ENCODE data around the gene TOMM7.
"Not testable (repeated sequence)": the region's sequence is repeated elsewhere in the genome, so short reads cannot be mapped to it uniquely, and the experiment has no call there.

Gene TOMM7

DNA sequence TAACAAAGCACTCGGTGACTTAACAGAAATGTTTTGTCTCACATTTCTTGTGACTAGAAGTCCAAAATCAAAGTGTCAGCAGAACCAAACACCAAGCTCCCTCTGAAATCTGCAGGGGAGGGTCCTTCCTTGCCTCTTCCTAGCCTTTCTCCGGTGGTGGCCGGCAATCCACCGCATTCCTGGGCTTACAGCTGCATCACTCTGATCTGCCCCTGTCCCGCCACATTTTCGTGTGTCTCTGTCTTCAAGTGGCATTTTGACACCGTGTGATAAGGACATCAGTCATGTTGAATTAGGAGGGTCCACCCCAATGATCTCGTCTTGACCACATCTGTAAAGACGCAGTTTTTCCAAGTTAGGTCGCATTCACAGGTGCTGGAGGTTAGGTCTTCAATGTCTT is 30.5 kb upstream of the TOMM7 start:
- no peak for DNase-seq

DNA sequence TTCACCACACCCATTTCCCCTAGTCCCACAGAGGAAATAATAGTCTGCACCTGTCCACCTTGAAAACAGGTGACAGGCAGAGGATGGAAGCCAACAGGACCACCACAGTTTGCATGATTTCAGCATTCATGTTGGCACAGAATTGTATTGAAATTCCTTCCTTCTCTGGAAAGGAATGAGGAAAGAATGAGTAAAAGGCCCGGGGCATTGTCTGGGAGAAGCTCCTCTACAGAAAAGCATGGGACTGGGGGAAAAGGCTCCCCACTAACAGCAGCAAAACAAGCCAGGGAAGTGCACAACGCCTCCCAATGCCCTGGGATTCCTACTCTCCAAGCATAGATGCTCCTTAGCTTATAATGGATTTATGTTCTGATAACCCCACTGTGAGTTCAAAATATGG is 28.5 kb upstream of the TOMM7 start:
- DNase-seq, result no peak

DNA sequence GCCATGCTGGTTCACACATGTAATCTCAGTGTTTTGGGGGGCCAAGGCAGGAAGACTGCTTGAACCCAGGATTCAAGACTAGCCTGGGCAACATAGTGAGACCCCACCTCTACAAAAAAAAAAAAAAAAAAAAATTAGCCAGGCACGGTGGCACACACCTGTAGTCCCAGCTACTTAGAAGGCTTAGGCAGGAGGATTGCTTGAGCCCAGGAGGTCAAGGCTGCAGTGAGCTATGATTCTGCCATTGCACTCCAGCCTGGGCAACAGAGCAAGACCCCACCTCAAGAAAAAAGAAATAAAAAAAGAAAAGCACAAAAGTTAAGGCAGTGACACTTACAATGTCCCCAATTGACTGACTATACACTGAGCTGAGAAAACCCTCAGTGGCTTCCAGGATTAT is 27.7 kb upstream of the TOMM7 start:
- not testable (repeated sequence) for DNase-seq

DNA sequence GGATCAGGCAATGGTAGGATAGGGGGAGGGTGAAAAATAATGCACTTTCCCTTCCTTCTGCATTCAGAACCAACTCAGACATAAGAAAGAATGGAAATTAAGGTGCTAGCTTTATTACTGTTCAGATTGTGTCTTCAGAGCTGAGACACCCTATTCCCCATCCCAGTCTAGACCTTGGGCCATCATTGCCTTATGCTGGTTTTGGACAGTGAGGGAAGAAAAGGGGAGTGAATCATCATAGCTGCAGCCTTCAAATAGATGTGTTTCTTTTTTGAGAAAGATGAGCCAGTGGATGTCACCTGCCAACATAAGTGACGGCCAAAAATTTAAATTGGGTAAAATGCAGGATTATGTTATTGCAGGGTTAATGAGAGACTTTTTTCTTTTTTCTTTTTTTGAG is 27.0 kb upstream of the TOMM7 start:
- DNase-seq, result no peak

DNA sequence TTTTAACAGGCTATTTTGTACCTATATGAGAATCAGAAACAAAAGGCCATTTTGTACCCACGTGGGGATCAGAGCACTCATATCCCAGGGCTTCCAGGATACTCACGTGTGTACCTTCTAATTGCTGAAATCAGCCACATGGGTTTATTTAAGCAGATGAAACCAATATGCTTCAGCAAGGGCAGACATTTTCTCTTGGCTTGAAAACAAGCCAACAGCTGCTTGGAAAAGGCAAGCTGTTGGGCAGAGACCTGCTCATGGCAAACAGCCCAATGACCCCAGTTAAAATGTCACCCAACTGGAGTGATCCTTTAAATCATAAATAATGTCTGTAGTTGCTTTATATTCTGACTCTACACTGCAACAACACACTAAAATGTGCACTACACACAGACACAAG is 26.5 kb upstream of the TOMM7 start:
- DNase-seq, result no peak

DNA sequence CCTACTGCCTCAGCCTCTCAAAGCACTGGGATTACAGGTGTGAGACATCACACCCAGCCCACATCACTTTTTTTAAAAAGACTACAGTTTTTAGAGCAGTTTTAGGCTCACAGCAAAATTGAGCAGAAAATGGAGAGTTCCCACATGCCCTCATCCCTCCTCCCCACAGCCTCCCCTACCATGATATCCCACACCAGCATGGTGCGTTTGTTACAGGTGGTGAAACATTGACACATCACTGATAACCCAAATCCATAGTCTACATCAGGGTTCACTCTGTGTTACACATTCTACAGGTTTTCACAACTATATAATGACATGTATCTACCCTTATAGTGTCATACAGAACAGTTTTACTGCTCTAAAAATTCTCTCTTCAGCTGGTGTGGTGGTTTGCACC is 24.3 kb upstream of the TOMM7 start:
- no peak for DNase-seq

DNA sequence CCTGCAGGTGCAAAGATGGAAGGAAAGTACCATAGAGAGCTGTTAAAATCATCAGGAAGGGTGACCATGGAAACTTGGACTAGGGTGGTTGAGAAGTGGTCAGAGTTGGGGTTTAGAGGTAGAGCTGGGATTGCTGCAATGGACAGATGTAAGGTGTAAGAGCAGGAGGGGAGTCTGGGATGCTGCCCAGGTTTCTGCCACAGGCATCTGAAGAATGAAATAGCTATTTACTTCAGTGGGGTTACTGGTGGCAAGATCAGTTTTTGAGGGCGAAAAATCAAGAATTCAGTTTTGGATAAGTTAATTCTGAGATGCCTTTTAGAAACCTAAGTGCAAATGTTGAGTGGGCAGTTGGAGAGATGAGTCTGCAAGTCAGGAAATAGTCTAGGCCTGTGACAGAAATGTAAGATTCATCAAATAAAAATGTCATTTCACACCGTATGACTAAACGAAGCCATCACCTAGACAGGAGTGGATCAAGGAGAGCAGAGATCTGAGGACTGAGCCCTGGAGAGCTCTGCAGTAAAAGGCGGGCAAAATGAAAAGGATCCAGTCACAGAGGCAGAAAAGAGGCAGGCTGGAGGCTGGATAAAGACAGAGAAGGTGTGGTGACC is 22.7 kb upstream of the TOMM7 start:
- no peak for DNase-seq

DNA sequence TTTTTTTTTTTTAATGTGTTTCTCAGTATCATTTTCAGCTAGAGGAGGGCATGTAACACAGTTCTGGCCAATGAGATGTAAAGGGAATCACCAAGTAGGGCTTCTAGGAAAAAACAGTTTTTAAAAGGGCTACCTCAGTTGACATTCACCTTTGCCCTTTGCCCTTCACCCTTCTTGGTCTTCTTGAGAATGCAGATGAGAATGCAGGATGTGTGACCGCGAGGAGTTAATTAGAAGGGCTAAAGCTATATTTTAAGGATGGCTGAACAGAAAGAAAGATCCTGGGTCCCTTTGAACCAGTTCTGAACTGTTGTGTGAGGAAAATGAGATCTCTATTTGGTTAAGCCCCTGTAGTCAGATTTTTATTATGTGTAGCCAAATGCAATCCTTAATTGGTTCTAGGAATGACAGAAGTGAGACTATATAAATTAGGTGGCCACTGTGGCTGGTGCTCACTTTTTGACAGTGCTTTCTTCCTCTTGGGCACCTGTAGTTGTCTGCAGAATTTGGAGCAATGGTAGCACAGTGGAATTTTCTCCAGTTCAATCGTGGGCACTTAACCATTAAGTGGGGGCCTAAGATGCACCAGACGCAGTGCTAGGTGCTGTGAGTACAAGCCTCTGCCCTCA is 21.1 kb upstream of the TOMM7 start:
- DNase-seq, result no peak

DNA sequence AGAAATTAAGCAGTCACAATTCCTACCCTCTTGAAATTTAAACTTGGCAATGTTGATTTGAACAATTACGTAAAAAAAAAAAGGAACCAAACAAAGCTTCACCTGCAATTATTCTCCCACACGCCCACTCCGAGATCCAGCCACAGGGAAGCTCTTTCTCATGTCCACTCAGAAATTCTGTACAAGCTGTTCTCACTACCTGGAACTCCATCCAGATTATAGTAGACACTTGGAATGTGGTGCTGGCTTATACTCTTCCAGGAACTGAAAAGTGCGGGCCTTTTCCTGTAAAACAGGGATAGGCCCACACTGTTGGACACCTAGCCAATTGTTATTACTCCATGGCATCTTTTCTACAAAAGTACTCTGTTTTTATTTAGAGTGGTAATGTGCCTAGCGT is 20.3 kb upstream of the TOMM7 start:
- DNase-seq, result no peak

DNA sequence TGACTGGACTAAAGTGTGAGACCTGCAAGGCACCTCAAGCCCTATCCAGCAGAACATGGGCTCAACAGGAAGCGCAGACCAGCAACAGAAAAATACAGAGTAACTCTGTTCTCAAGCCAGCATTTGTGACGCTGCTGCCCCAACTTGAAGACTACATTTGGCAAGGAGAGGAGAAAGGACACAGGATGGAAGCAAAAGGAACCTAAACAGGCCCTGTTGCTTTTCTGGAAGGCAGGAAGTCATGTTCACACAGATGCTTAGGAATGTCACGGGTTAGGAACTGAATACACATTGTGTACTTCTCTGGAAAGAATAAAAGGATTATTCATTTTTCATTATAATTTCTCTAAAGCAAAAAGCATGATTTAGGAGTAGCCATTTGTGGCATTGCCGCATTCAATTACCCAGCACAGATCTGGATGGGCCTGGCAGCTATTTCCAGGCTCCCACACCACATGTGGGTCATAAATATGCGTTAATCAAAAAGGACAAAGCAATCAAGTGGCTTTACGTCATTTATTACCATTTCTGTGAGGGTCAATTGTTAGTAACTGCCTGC is 19.8 kb upstream of the TOMM7 start:
- DNase-seq, result no peak

DNA sequence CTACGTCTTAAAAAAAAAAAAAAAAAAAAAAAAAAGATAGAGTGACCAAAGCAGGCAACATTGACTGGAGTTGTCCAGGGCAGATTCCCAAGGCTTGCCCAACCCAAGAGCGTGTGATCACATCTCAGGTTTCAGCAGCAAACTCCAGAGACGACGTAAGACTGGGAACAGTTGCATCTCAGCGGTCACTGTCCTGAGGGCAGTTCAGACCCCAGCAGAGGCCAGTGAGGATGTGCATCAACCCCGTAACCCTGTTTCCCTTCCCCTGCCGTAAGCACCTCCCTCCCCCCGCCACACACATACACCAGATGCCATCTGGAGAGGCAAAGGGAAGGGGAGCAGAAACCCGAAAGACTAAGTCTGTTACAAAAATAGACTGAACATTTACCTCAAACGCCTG is 19.3 kb upstream of the TOMM7 start:
- no peak for DNase-seq

DNA sequence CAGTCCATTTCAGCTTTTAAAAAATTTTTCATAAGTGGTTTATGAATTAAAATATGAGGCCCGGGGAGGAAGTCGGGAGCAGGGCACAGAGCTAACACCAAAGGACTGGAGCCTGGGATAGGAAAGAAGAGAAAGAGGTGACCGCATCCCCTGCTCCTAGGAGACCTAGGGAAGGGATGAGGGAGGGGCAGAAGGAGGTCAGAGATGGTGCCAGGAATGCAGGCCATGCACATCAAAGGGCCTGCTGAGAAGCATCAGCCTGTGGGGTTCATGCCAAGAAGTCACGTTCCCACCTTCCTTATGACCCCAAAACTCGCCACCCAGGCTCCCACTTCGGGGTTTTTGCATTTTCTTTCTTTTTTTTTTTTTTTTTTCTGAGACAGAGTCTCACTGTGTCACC is 14.7 kb upstream of the TOMM7 start:
- no peak for DNase-seq

DNA sequence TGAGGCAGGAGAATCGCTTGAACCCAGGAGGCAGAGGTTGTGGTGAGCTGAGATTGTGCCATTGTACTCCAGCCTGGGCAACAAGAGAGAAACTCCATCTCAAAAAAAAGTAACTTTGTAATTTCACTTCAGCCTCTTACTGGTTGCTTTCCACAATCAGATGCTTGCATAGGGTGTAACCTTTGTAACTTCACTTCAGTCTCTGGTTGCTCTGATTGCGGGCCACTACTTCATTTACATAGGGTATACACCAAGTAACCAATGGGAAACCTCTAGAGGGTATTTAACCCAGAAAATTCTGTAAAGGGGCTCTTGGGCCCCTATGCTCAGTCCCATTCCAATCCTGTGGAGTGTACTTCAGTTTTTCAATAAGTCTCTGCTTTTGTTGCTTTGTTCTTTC is 13.9 kb upstream of the TOMM7 start:
- DNase-seq, result not testable (repeated sequence)

DNA sequence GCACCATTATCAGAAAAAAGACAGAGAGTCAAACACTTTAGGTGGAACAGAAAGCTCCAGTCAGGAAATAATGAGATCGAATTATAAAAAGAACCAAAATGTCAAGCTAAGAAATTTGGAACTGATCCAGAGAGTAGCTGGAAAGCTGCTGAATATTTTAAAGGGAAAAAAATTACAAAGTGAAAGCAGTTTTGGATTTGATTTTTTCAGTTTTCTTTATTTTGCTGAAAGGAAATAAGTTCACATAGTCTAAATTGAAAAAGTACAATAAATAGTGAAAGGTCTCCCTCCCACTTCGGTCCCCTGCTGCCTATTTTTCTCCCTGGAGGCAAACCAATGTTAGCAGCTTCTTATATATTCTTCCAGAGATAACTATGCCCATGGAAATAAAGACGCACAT is 11.3 kb upstream of the TOMM7 start:
- no peak for DNase-seq

DNA sequence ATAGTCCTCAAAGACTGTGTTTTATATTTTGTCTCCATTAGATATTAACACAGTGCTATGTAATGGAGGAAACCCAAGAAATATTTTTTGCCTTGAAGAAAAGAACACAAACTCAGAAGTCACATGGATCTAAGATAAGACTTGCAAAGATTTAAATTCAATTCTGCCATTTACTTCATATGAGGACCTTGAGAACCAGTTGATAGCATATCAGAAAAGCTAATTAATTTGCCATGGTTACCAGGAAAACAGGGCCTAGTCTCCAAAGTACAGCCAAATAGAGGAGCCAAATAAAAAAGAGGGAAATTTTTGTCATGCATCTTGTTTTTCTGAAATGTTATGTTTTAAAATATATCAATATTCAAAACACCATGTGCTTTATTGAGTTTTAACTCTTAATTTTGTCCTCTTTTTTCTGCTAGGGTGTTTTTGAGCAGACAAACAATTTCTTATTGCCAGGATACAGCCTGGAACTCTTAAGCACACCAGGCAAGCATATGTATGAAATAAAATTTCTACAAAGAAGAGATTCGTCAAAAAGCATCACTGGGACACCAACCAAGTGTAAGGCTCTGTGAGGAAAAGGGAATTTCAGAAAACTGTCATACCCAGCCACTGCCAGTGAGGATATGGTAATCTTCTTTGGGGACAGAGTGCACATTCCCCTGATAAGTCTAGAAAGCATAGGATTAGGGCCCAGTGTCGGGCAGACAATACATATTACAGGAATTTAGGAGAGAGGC is 10.6 kb upstream of the TOMM7 start:
- DNase-seq, result no peak

DNA sequence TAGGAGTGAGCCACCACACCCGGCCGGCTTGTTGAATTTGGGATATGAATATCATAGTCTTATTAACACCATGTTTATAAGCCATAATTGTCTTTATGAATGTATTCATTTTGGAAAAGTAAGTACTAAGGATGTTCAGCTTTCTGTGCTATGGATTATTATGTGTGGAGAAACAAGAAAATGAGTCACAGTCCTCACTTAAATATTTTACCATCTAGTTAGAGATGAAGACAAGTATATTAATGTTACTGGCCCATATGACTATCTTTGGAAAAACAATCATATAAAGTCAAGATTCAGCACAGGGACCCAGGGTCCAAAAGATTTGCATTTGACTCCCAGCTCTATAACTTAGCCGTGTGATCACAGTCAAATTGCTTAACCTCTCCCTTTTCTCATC is 9.8 kb upstream of the TOMM7 start:
- DNase-seq, result no peak

DNA sequence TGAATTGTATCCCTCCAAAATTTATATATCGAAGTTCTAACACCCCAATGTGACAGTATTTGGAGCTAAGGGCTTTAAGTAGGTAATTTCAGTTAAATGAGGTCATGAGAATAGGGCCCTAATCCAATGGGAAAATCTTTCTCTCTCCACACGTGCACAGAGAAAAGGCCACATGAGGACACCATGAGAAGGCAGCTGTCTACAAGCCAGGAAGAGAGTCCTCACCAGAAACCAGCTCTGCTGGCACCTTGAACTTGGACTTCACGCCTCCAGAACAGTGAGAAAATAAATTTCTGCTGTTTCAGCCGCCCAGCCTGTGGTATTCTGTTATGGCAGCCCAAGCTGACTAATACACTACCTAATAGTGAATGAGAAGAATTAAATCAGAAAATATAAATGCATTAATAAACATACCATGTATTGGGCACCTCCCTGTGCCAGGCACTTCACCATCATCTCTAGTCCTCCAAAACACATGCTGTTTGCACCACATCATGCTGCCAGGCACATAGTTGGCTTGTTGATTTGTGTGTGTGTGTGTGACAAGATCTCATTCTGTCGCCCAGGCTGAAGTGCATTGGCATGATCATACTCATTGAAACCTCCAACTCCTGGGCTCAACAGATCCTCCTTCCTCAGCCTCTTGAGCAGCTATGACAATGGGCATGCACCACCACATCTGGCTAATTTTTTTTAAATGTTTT is 9.1 kb upstream of the TOMM7 start:
- no peak for DNase-seq

DNA sequence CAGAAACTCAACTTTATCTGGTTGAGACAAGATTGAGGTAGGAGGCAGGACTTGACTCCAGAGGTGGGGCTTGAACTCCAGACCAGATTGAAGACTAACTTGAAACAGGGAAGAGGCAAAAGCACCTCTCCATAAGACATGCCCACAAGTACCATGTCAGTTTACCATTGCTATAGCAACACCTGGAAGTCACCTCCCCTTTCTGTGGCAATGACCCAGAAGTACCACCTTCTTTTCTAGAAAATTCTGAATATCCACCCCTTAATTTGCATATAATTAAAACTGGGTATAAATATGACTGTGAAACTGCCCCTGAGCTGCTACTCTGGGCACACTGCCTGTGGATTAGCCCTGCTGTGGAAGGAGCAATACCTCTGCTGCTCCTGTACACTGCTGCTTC is 4.9 kb upstream of the TOMM7 start:
- no peak for DNase-seq

DNA sequence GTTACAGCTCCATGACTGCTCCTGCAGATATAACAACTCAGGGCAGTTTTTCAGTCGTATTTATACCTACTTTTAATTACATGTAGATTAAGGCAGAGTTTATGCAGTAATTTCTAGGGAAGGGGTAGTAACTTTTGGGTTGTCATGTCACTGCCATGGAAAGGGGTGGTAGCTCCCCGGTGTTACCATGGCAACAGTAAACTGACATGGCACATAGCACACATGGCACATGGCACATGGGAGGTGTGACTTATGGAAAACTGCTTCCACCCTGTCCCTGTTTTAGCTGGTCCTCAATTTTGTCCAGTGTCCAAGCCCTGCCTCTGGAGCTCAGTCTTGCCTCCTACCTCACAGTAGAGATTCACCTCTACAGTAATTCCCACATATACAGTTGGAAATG is 3.9 kb upstream of the TOMM7 start:
- no peak for DNase-seq

DNA sequence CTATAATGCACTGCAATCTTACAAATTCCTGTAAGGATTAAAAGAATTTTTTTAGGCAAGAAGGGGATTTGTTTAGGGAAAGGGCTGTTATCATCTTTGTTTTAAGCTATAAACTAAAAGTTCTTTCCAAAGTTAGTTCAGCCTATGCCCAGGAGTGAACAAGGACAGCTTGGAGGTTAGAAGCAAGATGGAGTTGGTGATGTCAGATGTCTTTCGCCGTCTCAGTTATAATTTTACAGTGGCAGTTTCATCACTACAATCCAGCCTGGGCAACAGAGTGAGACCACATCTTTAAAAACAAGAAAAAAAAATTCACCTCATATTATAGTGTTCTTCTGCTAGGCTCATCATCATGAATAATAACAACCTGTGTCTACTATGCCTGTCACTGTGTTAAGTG is 2.1 kb upstream of the TOMM7 start:
- DNase-seq, result no peak

DNA sequence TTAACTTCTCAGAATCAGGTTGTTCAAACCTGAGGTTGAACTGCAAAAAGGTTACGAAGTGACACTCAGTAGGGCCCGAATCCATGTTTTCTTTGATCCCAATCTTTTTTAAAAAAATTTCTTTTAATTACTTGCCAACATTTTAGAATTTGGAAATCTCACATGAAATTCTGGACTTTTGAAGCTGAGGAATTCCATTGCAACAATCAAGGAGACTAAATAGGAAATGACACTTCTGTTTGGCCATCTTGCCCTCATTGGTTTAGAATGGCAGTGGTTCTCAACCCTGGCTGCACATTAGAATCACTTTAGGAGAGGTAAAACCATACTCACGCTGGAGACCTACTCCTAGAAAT is 471 bp upstream of the TOMM7 start:
- DNase-seq, result no peak

DNA sequence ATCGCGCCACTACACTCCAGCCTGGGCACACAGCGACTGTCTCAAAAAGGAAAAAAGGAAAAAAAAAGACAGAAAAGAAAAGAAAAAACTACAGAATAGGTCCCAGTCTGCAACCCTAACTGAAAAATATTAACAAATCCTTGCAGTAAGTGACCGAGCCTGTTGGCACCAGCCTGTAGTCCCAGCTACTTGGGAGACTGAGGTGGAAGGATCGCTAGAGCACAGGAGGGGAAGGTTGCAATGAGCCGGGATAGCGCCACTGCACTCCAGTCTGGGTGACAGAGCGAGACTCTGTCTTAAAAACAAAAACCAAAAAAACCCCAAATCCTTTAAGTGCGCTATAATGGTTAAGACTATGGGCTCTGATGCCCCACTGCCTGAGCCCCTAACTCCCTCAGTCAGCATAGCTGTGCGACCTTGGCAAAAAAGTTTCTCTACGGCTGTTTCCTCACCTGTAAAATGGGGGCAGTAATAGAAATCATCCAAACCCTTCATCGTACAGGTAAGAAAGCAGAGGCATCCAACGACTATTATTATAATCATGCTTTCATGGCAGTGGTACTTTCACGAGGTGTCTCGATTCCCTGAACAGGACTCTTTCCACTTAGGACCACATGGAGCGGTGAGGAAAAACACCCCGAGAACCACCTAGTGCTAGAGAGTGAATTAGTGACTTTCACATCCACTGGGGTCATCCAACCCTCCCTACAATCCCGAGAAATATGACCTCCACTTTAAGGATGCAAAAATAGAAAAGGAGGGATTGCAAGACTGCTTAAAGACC is 755 bp downstream of the TOMM7 start:
- DNase-seq, result no peak

DNA sequence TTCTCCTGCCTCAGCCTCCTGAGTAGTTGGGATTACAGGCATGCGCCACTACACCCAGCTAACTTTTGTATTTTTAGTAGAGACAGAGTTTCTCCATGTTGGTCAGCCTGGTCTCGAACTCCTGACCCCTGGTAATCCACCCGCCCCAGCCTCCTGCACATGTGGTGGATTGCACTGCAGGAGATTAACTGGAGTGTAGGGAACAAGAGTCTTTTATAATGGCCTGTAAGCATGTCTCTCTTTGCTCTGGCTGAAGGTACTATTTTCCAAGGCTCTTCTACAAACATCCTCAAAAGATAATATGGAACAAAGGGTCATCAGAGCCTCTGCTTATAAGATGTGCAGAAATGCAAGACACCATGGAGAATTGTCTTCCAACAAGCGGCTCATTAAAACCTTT is 3.2 kb downstream of the TOMM7 start:
- DNase-seq, result no peak
